ENCODE data around the gene LRRC74A. TPM values are rescaled to one million over a fixed set of nuclear protein-coding genes. Genes with fewer than 3 reads are reported as not detected.

LRRC74A gene
- total and polyA plus RNA-seq, 8 donors = 0.10 to 0.40 (median 0.34) TPM; not detected in 2

DNA sequence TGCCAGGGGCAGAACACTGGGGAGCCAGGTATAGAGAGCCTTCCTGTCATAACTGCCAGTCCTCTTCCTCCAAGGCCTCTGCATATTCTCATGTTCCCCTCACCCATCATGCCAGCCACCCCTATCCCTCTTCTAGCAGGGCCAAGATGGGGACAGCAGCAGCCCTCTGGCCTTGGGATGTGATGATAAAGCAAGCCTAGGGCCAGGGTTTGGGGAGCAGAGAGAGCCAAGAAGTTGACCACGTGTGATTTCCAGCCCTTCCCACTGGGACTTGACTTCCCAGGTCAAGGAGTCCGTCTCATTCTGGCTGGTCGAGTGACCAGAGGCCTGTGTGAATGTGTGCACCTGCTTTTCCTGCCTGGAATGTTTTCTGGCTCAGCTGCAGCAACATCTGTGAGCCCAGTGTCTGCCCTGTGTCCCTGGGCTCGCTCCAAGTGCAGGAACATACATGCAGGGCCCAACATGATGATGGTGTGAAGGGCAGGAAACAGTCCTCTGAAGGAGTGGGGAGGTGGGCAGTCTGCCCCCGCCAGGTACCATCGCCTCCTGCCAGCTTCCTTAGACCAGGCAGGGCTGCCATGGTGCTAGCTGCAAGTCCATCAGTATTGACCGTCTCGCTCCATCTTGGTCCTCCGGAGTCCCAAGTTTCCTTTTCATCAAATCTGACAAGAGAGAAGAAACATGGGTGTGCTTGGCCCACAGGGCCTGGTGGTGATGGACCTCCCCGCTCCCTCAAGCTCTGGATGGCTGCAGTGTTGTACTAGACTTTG is 43.9 kb upstream of the LRRC74A start:
- TF ChIP-seq, protein P1, sequence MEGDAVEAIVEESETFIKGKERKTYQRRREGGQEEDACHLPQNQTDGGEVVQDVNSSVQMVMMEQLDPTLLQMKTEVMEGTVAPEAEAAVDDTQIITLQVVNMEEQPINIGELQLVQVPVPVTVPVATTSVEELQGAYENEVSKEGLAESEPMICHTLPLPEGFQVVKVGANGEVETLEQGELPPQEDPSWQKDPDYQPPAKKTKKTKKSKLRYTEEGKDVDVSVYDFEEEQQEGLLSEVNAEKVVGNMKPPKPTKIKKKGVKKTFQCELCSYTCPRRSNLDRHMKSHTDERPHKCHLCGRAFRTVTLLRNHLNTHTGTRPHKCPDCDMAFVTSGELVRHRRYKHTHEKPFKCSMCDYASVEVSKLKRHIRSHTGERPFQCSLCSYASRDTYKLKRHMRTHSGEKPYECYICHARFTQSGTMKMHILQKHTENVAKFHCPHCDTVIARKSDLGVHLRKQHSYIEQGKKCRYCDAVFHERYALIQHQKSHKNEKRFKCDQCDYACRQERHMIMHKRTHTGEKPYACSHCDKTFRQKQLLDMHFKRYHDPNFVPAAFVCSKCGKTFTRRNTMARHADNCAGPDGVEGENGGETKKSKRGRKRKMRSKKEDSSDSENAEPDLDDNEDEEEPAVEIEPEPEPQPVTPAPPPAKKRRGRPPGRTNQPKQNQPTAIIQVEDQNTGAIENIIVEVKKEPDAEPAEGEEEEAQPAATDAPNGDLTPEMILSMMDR (IDR thresholded peaks at IDR 0.05) = no peak
- Histone ChIP-seq H3K9me3 (no peaks in the 10 kb centered on the region), H3K27ac (peak overlapping the region; percentile 3 to 6), H3K4me1 (peaks cover 3 to 44% of the 10 kb centered on the region in 2 donors), H3K27me3 (no peaks in the 10 kb centered on the region), H3K4me3 (no peak overlapping the region), H3K36me3 (peaks cover 0 to 61% of the 10 kb centered on the region in 2 donors)
- intact Hi-C loops (cut with DNase I) = loop anchor here in 1 of 2 donors (10.0 kb wide), 1 partner anchor 67 kb away; no protein-coding TSS in a partner anchor
- no peak for DNase-seq
- ATAC-seq = no peak

- DNase-seq (no peak), ATAC-seq (no peak)
- no peaks in the 10 kb centered on the region for H3K9me3 ChIP-seq
- peak overlapping the region; percentile 3 to 6 for H3K27ac ChIP-seq
- intact Hi-C loops (cut with DNase I) = loop anchor here in 1 of 2 donors (10.0 kb wide), 1 partner anchor 68 kb away; no protein-coding TSS in a partner anchor
- no peaks in the 10 kb centered on the region for H3K27me3 ChIP-seq
- TF ChIP-seq, protein P1 (IDR thresholded peaks at IDR 0.05) = no peak
- H3K4me3 ChIP-seq = no peak overlapping the region
- H3K36me3 ChIP-seq = peaks cover 0 to 69% of the 10 kb centered on the region in 2 donors
- peaks cover 3 to 40% of the 10 kb centered on the region in 2 donors for H3K4me1 ChIP-seq
Measured at GRCh38 chr14:76782885-76783566, 43.2 kb upstream of the LRRC74A start.

- DNase-seq = peak in 1 of 4 donors; percentile 31
- H3K4me1 ChIP-seq = peaks cover 3 to 39% of the 10 kb centered on the region in 2 donors
- intact Hi-C loops (cut with DNase I) = loop anchor here in 1 of 2 donors (10.0 kb wide), 1 partner anchor 70 kb away; no protein-coding TSS in a partner anchor
- H3K27ac ChIP-seq = no peak overlapping the region
- no peaks in the 10 kb centered on the region for H3K9me3 ChIP-seq
- peaks cover 0 to 82% of the 10 kb centered on the region in 2 donors for H3K36me3 ChIP-seq
- no peaks in the 10 kb centered on the region for H3K27me3 ChIP-seq
- no peak for ATAC-seq
- TF ChIP-seq, protein P1 (IDR thresholded peaks at IDR 0.05) = no peak
- no peak overlapping the region for H3K4me3 ChIP-seq
Measured at GRCh38 chr14:76784266-76784874, 41.8 kb upstream of the LRRC74A start.

DNA sequence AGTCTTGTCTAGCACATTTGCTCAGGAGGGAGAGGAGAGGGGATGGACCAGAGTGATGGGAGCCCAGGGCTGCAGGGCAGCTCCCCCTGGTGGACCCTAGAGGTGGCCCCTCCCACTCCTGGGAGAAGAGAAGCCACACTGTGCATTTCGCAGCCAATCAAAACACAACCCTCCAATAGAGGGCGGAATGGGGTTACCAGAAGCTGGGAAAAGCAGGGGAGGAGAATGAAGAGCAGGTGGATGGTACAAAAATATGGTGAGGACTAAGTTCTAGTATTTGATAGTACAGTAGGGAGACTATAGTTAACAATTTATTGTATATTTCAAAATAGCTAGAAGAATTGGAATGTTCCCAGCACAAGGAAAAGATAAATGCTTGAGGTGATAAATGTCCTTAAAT is 41.3 kb upstream of the LRRC74A start:
- Histone ChIP-seq H3K27ac (no peak overlapping the region), H3K4me1 (peaks cover 3 to 39% of the 10 kb centered on the region in 2 donors), H3K4me3 (no peak overlapping the region), H3K9me3 (no peaks in the 10 kb centered on the region), H3K36me3 (peaks cover 0 to 84% of the 10 kb centered on the region in 2 donors), H3K27me3 (no peaks in the 10 kb centered on the region)
- TF ChIP-seq, protein P1 (IDR thresholded peaks at IDR 0.05) = peak; percentile 70 to 85
- intact Hi-C loops (cut with DNase I) = loop anchor here in 1 of 2 donors (10.0 kb wide), 1 partner anchor 70 kb away; no protein-coding TSS in a partner anchor
- peak in 2 of 4 donors; percentile 67 to 72 for DNase-seq
- ATAC-seq = peak; percentile 93
